ENCODE data around the gene ANKFN1.

The ANKFN1 gene

DNA sequence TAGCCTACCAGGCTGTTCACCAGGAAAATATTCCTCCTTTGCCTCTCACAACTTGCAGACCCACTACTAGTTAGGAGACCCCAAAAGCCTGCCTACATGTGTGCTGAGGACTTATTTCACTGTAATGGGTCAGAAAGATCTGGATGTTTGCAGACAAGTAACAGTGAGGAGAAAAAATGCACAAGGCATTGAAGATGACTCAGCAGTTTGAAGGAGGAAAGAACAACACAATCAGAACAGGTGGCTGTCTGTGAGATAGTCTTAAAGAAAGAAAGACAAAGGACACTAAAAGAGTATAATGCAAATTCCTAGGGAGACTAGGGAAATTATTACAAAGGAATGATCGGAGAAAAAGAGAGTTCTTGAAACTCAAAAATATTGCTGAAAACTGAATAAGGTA is 69.0 kb downstream of the ANKFN1 start:
- DNase-seq (ENCODE audit: low read depth, low spot score) = peak; percentile 20
- in situ Hi-C loops (cut with HindIII; ENCODE audit: low sequenced_read_pairs) = no loop called here
- H3K4me3 ChIP-seq (ENCODE audit: low read depth, low read length) = no peak overlapping the region
- TF ChIP-seq CTCF (IDR thresholded peaks at IDR 0.05; ENCODE audit: low read depth, low read length) = no peak

DNA sequence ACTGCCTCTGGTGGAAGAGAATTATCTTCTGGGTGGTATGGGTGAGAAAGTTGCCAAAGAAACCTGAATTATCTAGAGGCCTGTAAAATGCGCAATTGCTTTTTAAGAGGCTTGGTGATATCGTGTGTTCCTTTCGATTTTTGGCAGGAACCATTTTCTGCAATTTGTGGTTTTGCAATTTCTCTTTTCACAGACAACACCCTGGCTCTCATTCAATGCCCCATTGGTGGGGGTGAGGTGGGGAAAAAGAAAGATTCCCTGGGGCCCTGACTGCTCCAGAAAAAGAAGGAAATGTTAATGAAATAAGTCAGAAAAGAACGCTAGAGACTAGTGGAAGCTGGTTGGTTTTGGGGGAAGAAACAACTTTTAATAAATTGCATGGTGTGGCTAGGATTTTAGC is 77.4 kb downstream of the ANKFN1 start:
- in situ Hi-C loops (cut with HindIII; ENCODE audit: low sequenced_read_pairs) = no loop called here
- peak; percentile 32 for DNase-seq (ENCODE audit: low read depth, low spot score)
- H3K4me3 ChIP-seq (ENCODE audit: low read depth, low read length) = no peak overlapping the region
- no peak for TF ChIP-seq CTCF (IDR thresholded peaks at IDR 0.05; ENCODE audit: low read depth, low read length)

DNA sequence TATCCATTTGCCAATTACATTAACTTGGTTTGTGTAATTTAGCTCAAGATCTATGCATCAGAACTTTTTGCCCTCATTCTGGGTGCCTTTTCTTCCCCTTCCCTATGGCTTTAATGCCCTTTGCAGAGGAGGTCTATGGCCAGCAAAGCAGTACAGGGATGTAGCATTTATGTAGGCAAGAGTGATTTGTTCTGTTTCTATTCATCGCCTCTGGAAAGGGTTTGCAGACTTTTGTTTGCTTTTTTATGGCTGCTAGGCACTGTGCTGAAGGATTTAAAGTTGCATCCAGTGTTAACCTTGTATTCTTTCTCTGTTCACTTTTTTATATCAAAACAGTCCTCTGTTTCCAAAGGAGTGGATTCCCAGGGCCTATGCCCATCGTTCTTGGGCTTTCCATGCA is 78.0 kb downstream of the ANKFN1 start:
- DNase-seq (ENCODE audit: low read depth, low spot score) = no peak
- in situ Hi-C loops (cut with HindIII; ENCODE audit: low sequenced_read_pairs) = no loop called here
- no peak overlapping the region for H3K4me3 ChIP-seq (ENCODE audit: low read depth, low read length)
- TF ChIP-seq CTCF (IDR thresholded peaks at IDR 0.05; ENCODE audit: low read depth, low read length) = no peak

DNA sequence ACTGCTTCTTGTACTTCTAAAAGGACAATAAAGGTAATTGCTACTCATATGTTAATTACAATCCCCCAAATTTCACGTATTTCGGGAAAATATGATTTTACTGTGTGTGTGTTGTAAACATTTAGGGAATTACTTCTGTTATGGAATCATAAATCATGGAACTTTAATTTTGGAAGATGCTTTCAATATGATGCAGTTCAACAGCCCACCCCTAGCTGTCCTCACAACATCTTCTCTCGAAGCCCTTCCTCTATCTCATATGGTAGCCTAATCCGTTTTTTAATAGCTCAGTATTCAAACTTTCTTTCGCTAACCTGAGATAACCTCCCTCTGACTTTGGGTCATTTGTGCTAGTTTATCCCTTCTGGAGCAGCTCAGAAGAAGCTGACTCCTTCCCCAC is 78.4 kb downstream of the ANKFN1 start:
- no peak for DNase-seq (ENCODE audit: low read depth, low spot score)
- in situ Hi-C loops (cut with HindIII; ENCODE audit: low sequenced_read_pairs) = no loop called here
- TF ChIP-seq CTCF (IDR thresholded peaks at IDR 0.05; ENCODE audit: low read depth, low read length) = no peak
- H3K4me3 ChIP-seq (ENCODE audit: low read depth, low read length) = no peak overlapping the region

DNA sequence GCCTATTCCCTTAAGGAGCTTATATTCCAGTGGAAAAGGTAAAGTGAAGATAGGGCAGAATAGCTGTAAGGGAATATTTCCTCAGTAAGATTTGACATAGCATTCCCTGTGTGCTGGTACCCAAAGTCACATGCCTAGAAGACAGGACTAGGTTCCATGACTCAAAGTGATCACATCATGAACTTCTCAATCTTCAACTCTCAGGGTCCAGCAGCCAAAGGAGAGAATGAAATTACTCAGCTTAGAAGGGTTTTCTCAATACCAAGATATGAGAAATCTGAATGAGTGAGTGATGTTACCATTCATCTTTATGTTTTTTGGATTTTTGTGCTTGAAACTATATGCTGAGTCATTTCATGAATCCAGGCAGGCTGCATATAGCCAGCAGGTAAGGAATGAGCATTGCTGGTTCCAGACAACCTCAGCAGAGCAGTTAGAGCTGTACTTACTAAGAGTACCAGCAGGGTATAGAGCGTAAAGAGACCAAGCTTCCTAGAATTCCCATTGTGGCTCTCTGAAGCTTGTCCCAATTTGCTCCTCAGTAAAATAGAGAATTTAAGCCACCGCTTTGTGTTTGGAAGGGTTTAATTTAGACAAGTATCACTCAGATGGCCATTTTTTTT is 91.1 kb downstream of the ANKFN1 start:
- TF ChIP-seq CTCF (IDR thresholded peaks at IDR 0.05; ENCODE audit: low read depth, low read length) = no peak
- no peak for DNase-seq (ENCODE audit: low read depth, low spot score)
- in situ Hi-C loops (cut with HindIII; ENCODE audit: low sequenced_read_pairs) = no loop called here
- H3K4me3 ChIP-seq (ENCODE audit: low read depth, low read length) = no peak overlapping the region

DNA sequence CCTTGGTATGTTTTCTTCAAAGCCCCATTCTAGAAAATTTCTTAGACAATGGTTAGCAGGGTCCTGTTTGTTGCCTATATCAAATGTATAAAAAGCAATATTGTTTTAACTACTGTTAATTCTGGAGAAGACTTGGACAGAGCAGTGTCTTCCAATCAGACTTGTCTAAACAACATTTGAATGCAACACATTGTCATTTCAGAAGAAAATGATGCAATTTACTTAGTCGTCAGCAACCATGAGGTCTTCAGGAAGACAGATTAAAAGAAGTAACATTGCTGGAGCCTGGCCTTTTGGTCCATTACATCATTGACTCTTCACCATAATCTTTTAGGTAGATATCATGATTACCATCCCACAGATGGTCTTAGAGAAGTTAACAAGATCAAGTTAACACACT is 94.5 kb downstream of the ANKFN1 start:
- no peak for TF ChIP-seq CTCF (IDR thresholded peaks at IDR 0.05; ENCODE audit: low read depth, low read length)
- no peak overlapping the region for H3K4me3 ChIP-seq (ENCODE audit: low read depth, low read length)
- in situ Hi-C loops (cut with HindIII; ENCODE audit: low sequenced_read_pairs) = no loop called here

GRCh38 chr17:56257075-56257474 is 103.8 kb downstream of the ANKFN1 start:
- no peak overlapping the region for H3K4me3 ChIP-seq (ENCODE audit: low read depth, low read length)
- TF ChIP-seq CTCF (IDR thresholded peaks at IDR 0.05; ENCODE audit: low read depth, low read length) = no peak
- in situ Hi-C loops (cut with HindIII; ENCODE audit: low sequenced_read_pairs) = no loop called here
- DNase-seq (ENCODE audit: low read depth, low spot score) = no peak

More for the DNA sequence above, 94.5 kb downstream of the ANKFN1 start:
- DNase-seq (ENCODE audit: low read depth, low spot score) = no peak

Measured in astrocyte of the spinal cord (primary cell).